SU-DHL-6 (cell line): ENCODE measurements around the gene GLMN.

Source experiments
- CTCF ChIP-seq: fragments of 200-600 bp; sonication (generic); IDR thresholded peaks from one replicate; pipeline ENCODE4 v1.5.1; 2017; ENCODE audit warnings: antibody characterized with exemption, mild to moderate bottlenecking, low read length, moderate library complexity; ENCODE audit not compliant: insufficient read depth, poor library complexity, severe bottlenecking
- EZH2phosphoT487 ChIP-seq: fragments of 200-600 bp; sonication (generic), shearing (Covaris generic); conservative IDR thresholded peaks from 2 replicates; pipeline ENCODE4 v1.6.1; 2018; ENCODE audit warnings: mild to moderate bottlenecking, antibody characterized with exemption, low read length, moderate library complexity, mixed read lengths

GRCh38 chr1:92324784-92325183, 26.0 kb upstream of the GLMN start:
- TF ChIP-seq CTCF = no peak
- TF ChIP-seq EZH2phosphoT487 = no peak
